OCI-LY1 (cell line): Measurements from ENCODE around the gene CNTN5.

Experiments
- H2AFZ ChIP-seq: fragments of 200-600 bp; sonication (generic), shearing (Covaris generic); 2 replicates; pipeline ENCODE4 v1.6.0; 2014; ENCODE audit warnings: antibody characterized with exemption, mild to moderate bottlenecking, low read length
- H3F3A ChIP-seq: fragments of 200-600 bp; sonication (generic), shearing (Covaris generic); 2 replicates; pipeline ENCODE4 v1.6.0; 2014; ENCODE audit warnings: mild to moderate bottlenecking, antibody characterized with exemption, low read length, moderate library complexity; ENCODE audit not compliant: insufficient read depth
- H3K27ac ChIP-seq: fragments of 200-600 bp; sonication (generic); 2 replicates; pipeline ENCODE4 v1.5.1; 2014; ENCODE audit warnings: low read length, mixed run types, mild to moderate bottlenecking, low read depth; ENCODE audit not compliant: poor library complexity, severe bottlenecking
- H3K27me3 ChIP-seq: fragments of 200-600 bp; sonication (generic); 2 replicates; pipeline ENCODE4 v1.6.0; 2014; ENCODE audit warnings: antibody characterized with exemption, mild to moderate bottlenecking, low read length, moderate library complexity; ENCODE audit not compliant: insufficient read depth
- H3K36me3 ChIP-seq: fragments of 200-600 bp; sonication (generic); 2 replicates; pipeline ENCODE4 v1.6.1; 2014; ENCODE audit warnings: mild to moderate bottlenecking, antibody characterized with exemption, low read length, moderate library complexity, mixed read lengths; ENCODE audit not compliant: insufficient read depth
- H3K4me1 ChIP-seq: fragments of 200-600 bp; sonication (generic); 2 replicates; pipeline ENCODE4 v1.5.1; 2014; ENCODE audit warnings: mild to moderate bottlenecking, low read length, moderate library complexity; ENCODE audit not compliant: insufficient read depth, severe bottlenecking
- H3K4me2 ChIP-seq: fragments of 200-600 bp; sonication (generic), shearing (Covaris generic); 2 replicates; pipeline ENCODE4 v1.6.1; 2014; ENCODE audit warnings: low read length
- H3K4me3 ChIP-seq: fragments of 200-600 bp; sonication (generic); 2 replicates; pipeline ENCODE4 v1.5.1; 2014; ENCODE audit warnings: low read length, low read depth, mild to moderate bottlenecking, mixed read lengths; ENCODE audit not compliant: poor library complexity, severe bottlenecking
- H3K79me2 ChIP-seq: fragments of 200-600 bp; shearing (Covaris generic); 2 replicates; pipeline ENCODE4 v1.6.1; 2016; ENCODE audit warnings: mixed run types, low read length, mixed read lengths; ENCODE audit not compliant: insufficient read depth
- H3K9ac ChIP-seq: fragments of 200-600 bp; sonication (generic), shearing (Covaris generic); 2 replicates; pipeline ENCODE4 v1.6.1; 2014; ENCODE audit warnings: mild to moderate bottlenecking, low read length, mixed read lengths
- H3K9me2 ChIP-seq: fragments of 200-600 bp; sonication (generic), shearing (Covaris generic); 2 replicates; pipeline ENCODE4 v1.6.1; 2014; ENCODE audit warnings: low read depth, mild to moderate bottlenecking, low read length, mixed read lengths
- H3K9me3 ChIP-seq: fragments of 200-600 bp; shearing (Covaris generic); 2 replicates; pipeline ENCODE4 v1.6.1; 2014; ENCODE audit warnings: low read length, mixed read lengths
- H4K20me1 ChIP-seq: fragments of 200-600 bp; sonication (generic), shearing (Covaris generic); 2 replicates; pipeline ENCODE4 v1.6.0; 2016; ENCODE audit warnings: mild to moderate bottlenecking, low read length; ENCODE audit not compliant: insufficient read depth
- EZH2 ChIP-seq: fragments of 200-600 bp; sonication (generic), shearing (Covaris generic); IDR thresholded peaks from 2 replicates; pipeline ENCODE4 v1.8.0; 2017; ENCODE audit warnings: borderline replicate concordance, mixed run types, mild to moderate bottlenecking, antibody characterized with exemption, low read length, moderate library complexity, mixed read lengths
- TF ChIP-seq, protein P1 (sequence below): fragments of 200-600 bp; sonication (generic), shearing (Covaris generic); IDR thresholded peaks from 2 replicates; pipeline ENCODE4 v1.5.1; 2017; ENCODE audit warnings: mild to moderate bottlenecking, antibody characterized with exemption, low read length, moderate library complexity, mixed read lengths

Gene CNTN5

DNA sequence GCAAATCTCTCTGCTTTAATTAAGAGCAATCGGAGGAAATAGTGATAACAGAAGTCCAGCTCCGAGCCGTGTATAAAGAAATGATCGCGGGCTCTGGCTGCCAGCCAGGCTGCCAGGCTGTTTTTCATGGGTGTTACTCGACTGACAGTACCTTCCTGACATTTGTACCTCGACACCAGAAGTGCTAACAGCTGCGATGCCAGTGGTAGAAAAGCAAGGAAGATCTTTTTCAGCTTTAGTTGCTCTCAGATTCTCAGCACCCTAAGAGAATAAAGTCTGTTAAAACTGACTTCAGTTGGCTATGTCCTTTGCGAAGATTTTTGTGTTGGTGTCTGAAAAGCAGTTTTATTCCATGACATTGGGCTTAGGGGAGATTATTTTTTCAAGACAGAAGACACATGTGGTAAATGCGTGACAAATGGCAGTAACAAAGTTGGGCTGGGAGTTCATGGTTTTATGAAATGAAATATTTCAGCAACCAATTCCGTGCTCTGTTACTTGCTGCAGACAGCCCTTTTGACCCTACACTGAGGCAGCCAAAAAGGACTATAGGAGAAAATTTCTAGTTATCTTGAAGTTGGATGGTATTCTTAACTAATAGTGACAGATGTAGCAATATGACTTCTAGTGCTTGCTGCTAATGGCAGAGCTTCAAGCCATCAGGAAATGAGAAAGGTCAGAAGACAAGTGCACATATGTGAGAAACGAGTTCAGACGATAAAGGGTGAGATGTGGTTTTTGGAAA, 296.2 kb downstream of the CNTN5 start:
- H3K9me2 ChIP-seq = no peaks in the 10 kb centered on the region
- H3K36me3 ChIP-seq = no peaks in the 10 kb centered on the region
- H3K9me3 ChIP-seq = no peaks in the 10 kb centered on the region
- H4K20me1 ChIP-seq = no peaks in the 10 kb centered on the region
- no peak overlapping the region for H3K4me3 ChIP-seq
- no peaks in the 10 kb centered on the region for H3K27me3 ChIP-seq
- no peak overlapping the region for H3K27ac ChIP-seq
- no peaks in the 10 kb centered on the region for H3K4me1 ChIP-seq
- no peak overlapping the region for H3K9ac ChIP-seq
- H2AFZ ChIP-seq = no peak overlapping the region
- no peaks in the 10 kb centered on the region for H3K79me2 ChIP-seq
- H3F3A ChIP-seq = no peaks in the 10 kb centered on the region
- no peak overlapping the region for H3K4me2 ChIP-seq
- TF ChIP-seq EZH2 = no peak
- TF ChIP-seq, protein P1, sequence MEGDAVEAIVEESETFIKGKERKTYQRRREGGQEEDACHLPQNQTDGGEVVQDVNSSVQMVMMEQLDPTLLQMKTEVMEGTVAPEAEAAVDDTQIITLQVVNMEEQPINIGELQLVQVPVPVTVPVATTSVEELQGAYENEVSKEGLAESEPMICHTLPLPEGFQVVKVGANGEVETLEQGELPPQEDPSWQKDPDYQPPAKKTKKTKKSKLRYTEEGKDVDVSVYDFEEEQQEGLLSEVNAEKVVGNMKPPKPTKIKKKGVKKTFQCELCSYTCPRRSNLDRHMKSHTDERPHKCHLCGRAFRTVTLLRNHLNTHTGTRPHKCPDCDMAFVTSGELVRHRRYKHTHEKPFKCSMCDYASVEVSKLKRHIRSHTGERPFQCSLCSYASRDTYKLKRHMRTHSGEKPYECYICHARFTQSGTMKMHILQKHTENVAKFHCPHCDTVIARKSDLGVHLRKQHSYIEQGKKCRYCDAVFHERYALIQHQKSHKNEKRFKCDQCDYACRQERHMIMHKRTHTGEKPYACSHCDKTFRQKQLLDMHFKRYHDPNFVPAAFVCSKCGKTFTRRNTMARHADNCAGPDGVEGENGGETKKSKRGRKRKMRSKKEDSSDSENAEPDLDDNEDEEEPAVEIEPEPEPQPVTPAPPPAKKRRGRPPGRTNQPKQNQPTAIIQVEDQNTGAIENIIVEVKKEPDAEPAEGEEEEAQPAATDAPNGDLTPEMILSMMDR = no peak

DNA sequence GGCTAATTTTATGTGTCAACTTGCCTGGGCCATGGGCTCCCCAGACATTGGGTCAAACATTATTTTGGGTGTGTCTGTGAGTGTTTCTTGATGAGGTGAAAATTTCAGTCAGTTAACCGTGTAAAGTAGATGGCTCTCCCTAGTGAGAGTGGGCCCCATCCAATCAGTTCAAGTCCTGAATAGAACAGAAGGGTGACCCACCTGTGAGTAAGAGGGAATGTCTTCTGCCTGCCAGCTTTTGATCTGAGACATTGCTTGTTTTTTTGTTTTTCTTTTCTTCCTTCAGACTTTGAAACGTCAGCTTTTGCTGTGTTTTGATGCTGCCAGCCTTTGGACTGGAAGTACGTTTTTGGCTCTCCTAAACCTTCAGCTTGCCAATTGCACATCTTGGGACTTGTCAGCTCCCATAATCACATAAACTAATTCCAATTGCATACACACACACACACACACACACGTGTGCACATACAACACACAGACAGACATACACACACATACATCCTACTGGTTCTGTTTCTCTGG, 300.1 kb downstream of the CNTN5 start:
- Histone ChIP-seq H3K4me1 (no peaks in the 10 kb centered on the region), H3K27me3 (no peaks in the 10 kb centered on the region), H3K4me3 (no peak overlapping the region), H3K27ac (no peak overlapping the region), H3K9me2 (no peaks in the 10 kb centered on the region), H4K20me1 (no peaks in the 10 kb centered on the region), H3K36me3 (no peaks in the 10 kb centered on the region), H2AFZ (no peak overlapping the region), H3F3A (no peaks in the 10 kb centered on the region), H3K9ac (no peak overlapping the region), H3K79me2 (no peaks in the 10 kb centered on the region), H3K4me2 (no peak overlapping the region), H3K9me3 (no peaks in the 10 kb centered on the region)
- TF ChIP-seq EZH2 = no peak
- TF ChIP-seq, protein P1 = no peak

DNA sequence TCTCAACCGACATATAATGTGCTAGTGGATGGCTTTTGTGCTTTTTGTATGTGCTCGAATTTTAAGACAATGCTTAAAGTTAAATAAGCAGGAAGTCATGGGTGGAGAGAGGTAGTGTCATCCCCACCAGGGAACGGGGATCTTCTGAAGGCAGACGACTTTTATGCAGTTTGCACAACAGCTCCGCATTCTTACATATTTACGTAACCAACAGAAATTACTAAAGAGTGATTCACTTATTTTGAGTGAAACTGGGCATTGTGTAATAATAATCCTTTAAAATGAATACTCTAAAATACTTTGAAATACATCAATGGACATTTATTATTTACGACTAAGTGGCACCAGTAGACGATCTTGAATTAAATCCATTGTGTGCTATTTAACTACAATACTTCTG, 305.1 kb downstream of the CNTN5 start:
- H3K79me2 ChIP-seq = no peaks in the 10 kb centered on the region
- H3K9me2 ChIP-seq = no peaks in the 10 kb centered on the region
- H3K9me3 ChIP-seq = no peaks in the 10 kb centered on the region
- H3K27ac ChIP-seq = no peak overlapping the region
- H3F3A ChIP-seq = no peaks in the 10 kb centered on the region
- no peaks in the 10 kb centered on the region for H4K20me1 ChIP-seq
- H2AFZ ChIP-seq = no peak overlapping the region
- H3K4me2 ChIP-seq = no peak overlapping the region
- H3K27me3 ChIP-seq = no peaks in the 10 kb centered on the region
- no peaks in the 10 kb centered on the region for H3K4me1 ChIP-seq
- no peak overlapping the region for H3K9ac ChIP-seq
- no peaks in the 10 kb centered on the region for H3K36me3 ChIP-seq
- TF ChIP-seq EZH2 = no peak
- TF ChIP-seq, protein P1 = no peak
- H3K4me3 ChIP-seq = no peak overlapping the region
